Hippocampal formation (tissue), 2 donors: ENCODE data around the gene GPR146.

Experiments used
- DNase-seq, 2 donors: peaks; one replicate each; lab custom pipeline; 2025; lab: John Stamatoyannopoulos, UW

GPR146 gene

GRCh38 chr7:1011297-1012003 lies 32.9 kb upstream of the GPR146 start:
- no peak for DNase-seq

- no peak for DNase-seq
These were observed 32.2 kb upstream of the GPR146 start for GRCh38 chr7:1012004-1012715.

GRCh38 chr7:1012716-1013095 lies 31.6 kb upstream of the GPR146 start:
- DNase-seq = no peak

- DNase-seq = no peak
These were observed 30.8 kb upstream of the GPR146 start for GRCh38 chr7:1013581-1013980.

- DNase-seq = no peak
These were observed 29.7 kb upstream of the GPR146 start for GRCh38 chr7:1014681-1015080.

- no peak for DNase-seq
These were observed 28.9 kb upstream of the GPR146 start for GRCh38 chr7:1015196-1016121.

- no peak for DNase-seq
These were observed 27.5 kb upstream of the GPR146 start for GRCh38 chr7:1016577-1017531.

GRCh38 chr7:1017586-1018333 lies 26.6 kb upstream of the GPR146 start:
- no peak for DNase-seq

- no peak for DNase-seq
These were observed 26.0 kb upstream of the GPR146 start for GRCh38 chr7:1018334-1018695.

GRCh38 chr7:1019255-1019785 lies 25.0 kb upstream of the GPR146 start:
- no peak for DNase-seq

GRCh38 chr7:1019789-1020610 lies 24.3 kb upstream of the GPR146 start:
- no peak for DNase-seq

- no peak for DNase-seq
These were observed 23.5 kb upstream of the GPR146 start for GRCh38 chr7:1020849-1021251.

- DNase-seq = no peak
These were observed 23.0 kb upstream of the GPR146 start for GRCh38 chr7:1021366-1021765.

GRCh38 chr7:1021931-1022330 lies 22.4 kb upstream of the GPR146 start:
- no peak for DNase-seq

GRCh38 chr7:1022356-1022755 lies 22.0 kb upstream of the GPR146 start:
- no peak for DNase-seq

GRCh38 chr7:1022801-1023465 lies 21.4 kb upstream of the GPR146 start:
- no peak for DNase-seq

GRCh38 chr7:1024331-1024841 lies 20.0 kb upstream of the GPR146 start:
- DNase-seq = no peak

- DNase-seq = no peak
These were observed 19.2 kb upstream of the GPR146 start for GRCh38 chr7:1024876-1025742.
